Measurements from ENCODE around the gene CSPG4. TPM values are rescaled to one million over a fixed set of nuclear protein-coding genes. Genes with fewer than 3 reads are reported as not detected.
"Not testable (repeated sequence)": the region's sequence is repeated elsewhere in the genome, so short reads cannot be mapped to it uniquely, and the experiment has no call there.

Gene CSPG4
- total and polyA plus RNA-seq, 9 of the 15 experiments (the other 6 are each of a cell fraction or from before 2014, with no cell fraction given): under 0.01 to 0.07 (median 0.04) TPM; not detected in 5

DNA sequence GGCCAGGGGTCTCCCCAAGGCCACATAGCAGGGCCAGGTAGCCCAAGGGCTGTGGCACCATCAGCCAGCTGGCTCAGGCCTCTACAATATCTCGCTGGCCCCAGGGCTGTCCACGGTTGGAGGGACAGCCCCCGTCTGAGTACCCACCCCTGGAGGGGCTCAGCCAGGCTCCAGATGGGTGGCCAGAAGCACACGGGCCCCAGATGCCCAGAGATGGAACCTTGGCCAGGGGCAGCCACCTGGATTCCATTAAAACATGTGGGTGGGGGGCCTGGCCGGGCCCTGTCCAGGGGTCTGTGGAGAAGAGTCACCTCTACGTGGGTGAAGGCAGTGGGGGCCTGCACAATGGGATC is 8.4 kb downstream of the CSPG4 start (continued):
- TF ChIP-seq, protein P1, sequence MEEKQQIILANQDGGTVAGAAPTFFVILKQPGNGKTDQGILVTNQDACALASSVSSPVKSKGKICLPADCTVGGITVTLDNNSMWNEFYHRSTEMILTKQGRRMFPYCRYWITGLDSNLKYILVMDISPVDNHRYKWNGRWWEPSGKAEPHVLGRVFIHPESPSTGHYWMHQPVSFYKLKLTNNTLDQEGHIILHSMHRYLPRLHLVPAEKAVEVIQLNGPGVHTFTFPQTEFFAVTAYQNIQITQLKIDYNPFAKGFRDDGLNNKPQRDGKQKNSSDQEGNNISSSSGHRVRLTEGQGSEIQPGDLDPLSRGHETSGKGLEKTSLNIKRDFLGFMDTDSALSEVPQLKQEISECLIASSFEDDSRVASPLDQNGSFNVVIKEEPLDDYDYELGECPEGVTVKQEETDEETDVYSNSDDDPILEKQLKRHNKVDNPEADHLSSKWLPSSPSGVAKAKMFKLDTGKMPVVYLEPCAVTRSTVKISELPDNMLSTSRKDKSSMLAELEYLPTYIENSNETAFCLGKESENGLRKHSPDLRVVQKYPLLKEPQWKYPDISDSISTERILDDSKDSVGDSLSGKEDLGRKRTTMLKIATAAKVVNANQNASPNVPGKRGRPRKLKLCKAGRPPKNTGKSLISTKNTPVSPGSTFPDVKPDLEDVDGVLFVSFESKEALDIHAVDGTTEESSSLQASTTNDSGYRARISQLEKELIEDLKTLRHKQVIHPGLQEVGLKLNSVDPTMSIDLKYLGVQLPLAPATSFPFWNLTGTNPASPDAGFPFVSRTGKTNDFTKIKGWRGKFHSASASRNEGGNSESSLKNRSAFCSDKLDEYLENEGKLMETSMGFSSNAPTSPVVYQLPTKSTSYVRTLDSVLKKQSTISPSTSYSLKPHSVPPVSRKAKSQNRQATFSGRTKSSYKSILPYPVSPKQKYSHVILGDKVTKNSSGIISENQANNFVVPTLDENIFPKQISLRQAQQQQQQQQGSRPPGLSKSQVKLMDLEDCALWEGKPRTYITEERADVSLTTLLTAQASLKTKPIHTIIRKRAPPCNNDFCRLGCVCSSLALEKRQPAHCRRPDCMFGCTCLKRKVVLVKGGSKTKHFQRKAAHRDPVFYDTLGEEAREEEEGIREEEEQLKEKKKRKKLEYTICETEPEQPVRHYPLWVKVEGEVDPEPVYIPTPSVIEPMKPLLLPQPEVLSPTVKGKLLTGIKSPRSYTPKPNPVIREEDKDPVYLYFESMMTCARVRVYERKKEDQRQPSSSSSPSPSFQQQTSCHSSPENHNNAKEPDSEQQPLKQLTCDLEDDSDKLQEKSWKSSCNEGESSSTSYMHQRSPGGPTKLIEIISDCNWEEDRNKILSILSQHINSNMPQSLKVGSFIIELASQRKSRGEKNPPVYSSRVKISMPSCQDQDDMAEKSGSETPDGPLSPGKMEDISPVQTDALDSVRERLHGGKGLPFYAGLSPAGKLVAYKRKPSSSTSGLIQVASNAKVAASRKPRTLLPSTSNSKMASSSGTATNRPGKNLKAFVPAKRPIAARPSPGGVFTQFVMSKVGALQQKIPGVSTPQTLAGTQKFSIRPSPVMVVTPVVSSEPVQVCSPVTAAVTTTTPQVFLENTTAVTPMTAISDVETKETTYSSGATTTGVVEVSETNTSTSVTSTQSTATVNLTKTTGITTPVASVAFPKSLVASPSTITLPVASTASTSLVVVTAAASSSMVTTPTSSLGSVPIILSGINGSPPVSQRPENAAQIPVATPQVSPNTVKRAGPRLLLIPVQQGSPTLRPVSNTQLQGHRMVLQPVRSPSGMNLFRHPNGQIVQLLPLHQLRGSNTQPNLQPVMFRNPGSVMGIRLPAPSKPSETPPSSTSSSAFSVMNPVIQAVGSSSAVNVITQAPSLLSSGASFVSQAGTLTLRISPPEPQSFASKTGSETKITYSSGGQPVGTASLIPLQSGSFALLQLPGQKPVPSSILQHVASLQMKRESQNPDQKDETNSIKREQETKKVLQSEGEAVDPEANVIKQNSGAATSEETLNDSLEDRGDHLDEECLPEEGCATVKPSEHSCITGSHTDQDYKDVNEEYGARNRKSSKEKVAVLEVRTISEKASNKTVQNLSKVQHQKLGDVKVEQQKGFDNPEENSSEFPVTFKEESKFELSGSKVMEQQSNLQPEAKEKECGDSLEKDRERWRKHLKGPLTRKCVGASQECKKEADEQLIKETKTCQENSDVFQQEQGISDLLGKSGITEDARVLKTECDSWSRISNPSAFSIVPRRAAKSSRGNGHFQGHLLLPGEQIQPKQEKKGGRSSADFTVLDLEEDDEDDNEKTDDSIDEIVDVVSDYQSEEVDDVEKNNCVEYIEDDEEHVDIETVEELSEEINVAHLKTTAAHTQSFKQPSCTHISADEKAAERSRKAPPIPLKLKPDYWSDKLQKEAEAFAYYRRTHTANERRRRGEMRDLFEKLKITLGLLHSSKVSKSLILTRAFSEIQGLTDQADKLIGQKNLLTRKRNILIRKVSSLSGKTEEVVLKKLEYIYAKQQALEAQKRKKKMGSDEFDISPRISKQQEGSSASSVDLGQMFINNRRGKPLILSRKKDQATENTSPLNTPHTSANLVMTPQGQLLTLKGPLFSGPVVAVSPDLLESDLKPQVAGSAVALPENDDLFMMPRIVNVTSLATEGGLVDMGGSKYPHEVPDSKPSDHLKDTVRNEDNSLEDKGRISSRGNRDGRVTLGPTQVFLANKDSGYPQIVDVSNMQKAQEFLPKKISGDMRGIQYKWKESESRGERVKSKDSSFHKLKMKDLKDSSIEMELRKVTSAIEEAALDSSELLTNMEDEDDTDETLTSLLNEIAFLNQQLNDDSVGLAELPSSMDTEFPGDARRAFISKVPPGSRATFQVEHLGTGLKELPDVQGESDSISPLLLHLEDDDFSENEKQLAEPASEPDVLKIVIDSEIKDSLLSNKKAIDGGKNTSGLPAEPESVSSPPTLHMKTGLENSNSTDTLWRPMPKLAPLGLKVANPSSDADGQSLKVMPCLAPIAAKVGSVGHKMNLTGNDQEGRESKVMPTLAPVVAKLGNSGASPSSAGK (IDR thresholded peaks at IDR 0.05): no peak
- TF ChIP-seq, protein P2, sequence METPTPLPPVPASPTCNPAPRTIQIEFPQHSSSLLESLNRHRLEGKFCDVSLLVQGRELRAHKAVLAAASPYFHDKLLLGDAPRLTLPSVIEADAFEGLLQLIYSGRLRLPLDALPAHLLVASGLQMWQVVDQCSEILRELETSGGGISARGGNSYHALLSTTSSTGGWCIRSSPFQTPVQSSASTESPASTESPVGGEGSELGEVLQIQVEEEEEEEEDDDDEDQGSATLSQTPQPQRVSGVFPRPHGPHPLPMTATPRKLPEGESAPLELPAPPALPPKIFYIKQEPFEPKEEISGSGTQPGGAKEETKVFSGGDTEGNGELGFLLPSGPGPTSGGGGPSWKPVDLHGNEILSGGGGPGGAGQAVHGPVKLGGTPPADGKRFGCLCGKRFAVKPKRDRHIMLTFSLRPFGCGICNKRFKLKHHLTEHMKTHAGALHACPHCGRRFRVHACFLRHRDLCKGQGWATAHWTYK (CRISPR knock-in tag; IDR thresholded peaks at IDR 0.05): no peak
- no peak for TF ChIP-seq BHLHE40 (IDR thresholded peaks at IDR 0.05; ENCODE audit: low read length)

DNA sequence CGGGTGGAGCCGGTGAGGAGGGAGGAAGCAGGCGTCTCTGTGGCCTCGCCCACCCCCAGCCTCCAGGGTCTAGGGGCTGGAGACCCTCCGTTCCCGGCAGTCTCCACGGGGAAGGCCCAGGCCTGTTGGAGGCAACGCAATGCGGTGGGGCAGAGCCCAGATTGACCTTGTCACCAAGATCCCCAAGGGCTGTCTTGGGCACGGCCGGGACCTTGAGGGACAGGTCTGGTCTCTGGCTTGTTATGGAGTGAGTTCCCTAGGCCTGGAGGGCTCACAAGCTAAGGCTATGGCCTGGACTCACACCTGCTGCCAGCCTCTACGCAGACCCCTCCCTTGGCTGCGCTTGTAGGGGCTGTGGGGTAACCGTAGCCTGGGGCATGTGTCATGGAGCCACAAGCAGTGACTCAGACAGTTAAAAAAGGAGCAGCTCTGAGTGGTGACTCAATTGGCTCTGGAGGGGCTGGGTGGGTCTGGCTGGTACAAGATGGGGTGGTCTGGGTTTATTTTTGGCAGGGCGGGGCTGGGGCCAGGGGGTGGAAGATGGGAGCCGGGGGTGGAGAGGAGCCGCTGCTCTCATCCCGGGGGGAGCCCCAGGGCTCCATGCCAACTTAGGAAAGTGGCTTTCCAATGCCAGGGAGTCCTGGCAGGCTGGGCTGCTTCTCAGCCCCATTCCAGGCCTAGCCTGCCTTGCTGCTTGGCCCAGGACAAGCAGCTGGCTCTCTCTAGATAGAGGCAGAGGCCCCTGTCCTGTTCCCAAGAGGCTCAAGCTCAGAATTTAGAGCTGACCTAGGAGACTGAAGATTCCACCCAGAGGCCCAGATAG is 9.0 kb downstream of the CSPG4 start:
- H3K27me3 ChIP-seq (ENCODE audit: control insufficient read depth in 2 of 2, insufficient read depth in 2 of 2, low read length in 2 of 2); H3K9me3 ChIP-seq (replicated peaks; ENCODE audit: control insufficient read depth, insufficient read depth, low read depth, low read length); intact Hi-C loops (cut with micrococcal nuclease); H3K27ac ChIP-seq (ENCODE audit: extremely low read depth, low read depth, low read length); H3K9ac ChIP-seq (ENCODE audit: insufficient read depth in 1 of 2, low read depth in 2 of 2, low read length in 2 of 2); DNase-seq (ENCODE audit: extremely low read depth in 1 of 4, low spot score in 3 of 4); H3K4me2 ChIP-seq (ENCODE audit: insufficient read depth, low read length); in situ Hi-C loops (cut with MboI); ATAC-seq; BruUV-seq (replicated peaks); POLR2A ChIA-PET; H3K4me3 ChIP-seq; FAIRE-seq; CTCF ChIA-PET (ENCODE audit: low intra/inter-chr PET ratio); H3K79me2 ChIP-seq (ENCODE audit: control insufficient read depth, insufficient read depth, low read length); H3K36me3 ChIP-seq (ENCODE audit: control insufficient read depth, insufficient read depth, low read length); H4K20me1 ChIP-seq (replicated peaks; ENCODE audit: control insufficient read depth, insufficient read depth, low read length); H2AFZ ChIP-seq (ENCODE audit: low read depth, low read length); H3K9me1 ChIP-seq (ENCODE audit: control insufficient read depth, insufficient read depth, low read length): not testable (repeated sequence)
- peaks cover 0 to 16% of the 10 kb centered on the region in 2 experiments; a peak in 3 of 5 replicates for H3K4me1 ChIP-seq (replicated peaks in 1 of 2; ENCODE audit: control insufficient read depth in 2 of 2, insufficient read depth in 2 of 2, low read length in 2 of 2)
- 19% methylated on average over 7 of the region's 18 CpGs for WGBS (ENCODE audit: insufficient coverage, low coverage, missing lambda C conversion rate)
